NT2/D1 (cell line): Measurements from ENCODE around the gene CAMTA1.

Source experiments
- DNase-seq: peaks from one replicate; pipeline ENCODE4 v3.0.0-alpha.2; 2011; ENCODE audit warnings: low read depth, low spot score
- H3K27me3 ChIP-seq: 2 replicates; pipeline ENCODE4 v1.6.0; 2011; ENCODE audit warnings: mild to moderate bottlenecking; ENCODE audit not compliant: insufficient read length, insufficient read depth
- H3K36me3 ChIP-seq: 2 replicates; pipeline ENCODE4 v1.6.1; 2011; ENCODE audit warnings: mild to moderate bottlenecking, low read length, mixed read lengths; ENCODE audit not compliant: insufficient read depth, insufficient read length
- H3K4me1 ChIP-seq: 2 replicates; pipeline ENCODE4 v1.5.1; 2011; ENCODE audit not compliant: insufficient read depth, insufficient read length
- H3K4me3 ChIP-seq: 2 replicates; pipeline ENCODE4 v1.5.1; 2011; ENCODE audit warnings: low read depth; ENCODE audit not compliant: insufficient read length
- H3K9ac ChIP-seq: 2 replicates; pipeline ENCODE4 v1.6.0; 2011; ENCODE audit warnings: low read depth; ENCODE audit not compliant: insufficient read length
- H3K9me3 ChIP-seq: 2 replicates; pipeline ENCODE4 v1.5.1; 2011; ENCODE audit warnings: mild to moderate bottlenecking, low read length; ENCODE audit not compliant: insufficient read depth
- SUZ12 ChIP-seq: IDR thresholded peaks from 2 replicates; pipeline ENCODE4 v1.6.1; 2011; ENCODE audit not compliant: insufficient read length, insufficient read depth; ENCODE audit errors: extremely low read depth
- YY1 ChIP-seq: IDR thresholded peaks from 2 replicates; pipeline ENCODE4 v1.6.1; 2011; ENCODE audit not compliant: insufficient read length, insufficient read depth
- ZNF274 ChIP-seq: IDR thresholded peaks from 2 replicates; pipeline ENCODE4 v1.6.1; 2011; ENCODE audit warnings: mild to moderate bottlenecking, low read depth, low read length

The CAMTA1 gene

DNA sequence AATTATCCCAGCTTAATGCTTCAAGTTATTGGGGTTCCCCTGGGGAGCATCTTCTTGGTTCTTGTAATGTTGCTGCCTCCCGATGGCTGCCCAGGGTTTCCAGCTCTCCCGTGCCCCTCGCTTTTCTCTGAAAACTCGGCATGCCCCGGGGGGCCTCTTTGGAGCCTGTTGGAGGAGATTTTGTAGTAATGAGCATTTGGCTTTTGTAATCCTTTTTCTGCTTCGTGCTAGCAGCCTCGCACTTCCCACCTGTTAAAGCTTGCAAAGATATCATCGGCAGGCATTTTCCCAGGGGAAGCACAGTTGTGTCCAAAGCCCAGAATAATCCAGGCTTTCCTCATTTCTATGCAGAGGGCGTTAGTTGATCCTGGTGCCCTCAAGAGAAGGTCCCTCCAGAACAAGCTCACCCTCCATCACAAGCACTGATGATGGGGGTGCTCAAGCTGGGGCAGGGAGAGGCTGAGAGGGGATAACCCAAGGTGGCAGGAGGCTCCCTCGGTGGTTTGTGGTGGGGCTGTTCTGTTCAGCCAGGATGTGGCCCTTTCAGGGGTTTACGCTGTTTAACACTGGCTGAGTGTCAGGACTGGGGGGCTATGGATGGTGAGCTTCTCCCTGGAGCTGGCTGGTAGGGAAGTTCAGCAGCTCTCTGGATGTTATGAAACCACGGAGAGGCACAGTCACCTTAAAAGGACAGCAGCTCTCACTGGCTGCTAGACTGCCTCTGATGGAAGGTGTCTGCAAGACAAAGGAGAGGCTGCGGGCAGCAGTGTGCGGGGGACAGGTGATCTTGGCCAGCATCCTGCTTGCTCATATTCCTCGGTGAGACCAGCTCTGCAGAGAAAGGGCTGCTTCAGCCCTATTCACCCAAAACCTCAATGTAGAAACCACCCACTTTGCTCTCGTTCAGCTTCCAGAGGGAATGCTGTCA lies 508.7 kb downstream of the CAMTA1 start:
- Histone ChIP-seq H3K27me3 (no peaks in the 10 kb centered on the region), H3K4me3 (no peak overlapping the region), H3K9me3 (peaks cover 12% of the 10 kb centered on the region; the same call in 1 of the 2 replicates), H3K36me3 (no peaks in the 10 kb centered on the region), H3K9ac (no peak overlapping the region), H3K4me1 (peaks cover 5% of the 10 kb centered on the region)
- DNase-seq, result no peak
- no peak for TF ChIP-seq ZNF274
- no peak for TF ChIP-seq SUZ12
- no peak for TF ChIP-seq YY1

- peaks cover 5% of the 10 kb centered on the region for H3K4me1 ChIP-seq
- no peak for DNase-seq
- peaks cover 12% of the 10 kb centered on the region; the same call in 1 of the 2 replicates for H3K9me3 ChIP-seq
- H3K27me3 ChIP-seq, result no peaks in the 10 kb centered on the region
- H3K4me3 ChIP-seq, result no peak overlapping the region
- H3K9ac ChIP-seq, result no peak overlapping the region
- no peak for TF ChIP-seq ZNF274
- H3K36me3 ChIP-seq, result no peaks in the 10 kb centered on the region
These were observed 509.4 kb downstream of the CAMTA1 start for GRCh38 chr1:7294636-7295035.

GRCh38 chr1:7295946-7296345 lies 510.7 kb downstream of the CAMTA1 start:
- Histone ChIP-seq H3K9me3 (peaks cover 12% of the 10 kb centered on the region; the same call in 1 of the 2 replicates), H3K9ac (no peak overlapping the region), H3K36me3 (no peaks in the 10 kb centered on the region), H3K4me1 (peaks cover 5% of the 10 kb centered on the region), H3K4me3 (no peak overlapping the region), H3K27me3 (no peaks in the 10 kb centered on the region)
- TF ChIP-seq YY1 (no peak), SUZ12 (no peak), ZNF274 (no peak)
- DNase-seq, result no peak

GRCh38 chr1:7296968-7297367 lies 511.7 kb downstream of the CAMTA1 start:
- H3K9ac ChIP-seq, result no peak overlapping the region
- no peak for DNase-seq
- H3K4me3 ChIP-seq, result no peak overlapping the region
- H3K9me3 ChIP-seq, result peaks cover 12% of the 10 kb centered on the region; the same call in 1 of the 2 replicates
- H3K4me1 ChIP-seq, result peaks cover 5% of the 10 kb centered on the region
- TF ChIP-seq ZNF274 (no peak), YY1 (no peak), SUZ12 (no peak)
- H3K36me3 ChIP-seq, result no peaks in the 10 kb centered on the region
- H3K27me3 ChIP-seq, result no peaks in the 10 kb centered on the region

- Histone ChIP-seq H3K36me3 (no peaks in the 10 kb centered on the region), H3K4me3 (no peak overlapping the region), H3K4me1 (peaks cover 5% of the 10 kb centered on the region), H3K9me3 (peaks cover 12% of the 10 kb centered on the region; the same call in 1 of the 2 replicates), H3K27me3 (no peaks in the 10 kb centered on the region), H3K9ac (no peak overlapping the region)
- DNase-seq, result no peak
- TF ChIP-seq ZNF274, result no peak
These were observed 512.9 kb downstream of the CAMTA1 start for GRCh38 chr1:7298145-7298544.

DNA sequence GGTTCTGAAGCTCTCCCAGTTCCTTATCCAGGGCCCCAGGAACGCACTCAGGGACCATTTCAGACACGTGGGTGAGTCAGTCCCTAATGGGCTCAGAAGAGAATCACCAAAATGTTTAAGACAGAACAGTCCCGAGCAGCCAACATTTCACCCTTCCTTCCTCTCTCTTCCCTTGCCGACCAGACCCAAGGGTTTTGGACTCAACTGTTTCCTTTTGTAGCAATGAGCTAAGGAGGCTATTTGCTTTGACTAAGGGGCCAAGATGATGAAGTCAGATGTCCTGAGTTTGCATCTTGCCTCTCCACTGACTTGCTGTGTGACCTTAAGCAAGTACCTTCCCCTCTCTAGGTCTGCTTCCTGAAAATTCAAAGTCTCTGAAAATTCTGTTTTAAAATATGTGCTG lies 513.5 kb downstream of the CAMTA1 start:
- Histone ChIP-seq H3K9me3 (peaks cover 12% of the 10 kb centered on the region; the same call in 1 of the 2 replicates), H3K36me3 (no peaks in the 10 kb centered on the region), H3K27me3 (no peaks in the 10 kb centered on the region), H3K9ac (no peak overlapping the region), H3K4me3 (no peak overlapping the region), H3K4me1 (peaks cover 5% of the 10 kb centered on the region)
- TF ChIP-seq YY1 (no peak), SUZ12 (no peak), ZNF274 (no peak)
- DNase-seq, result no peak

DNA sequence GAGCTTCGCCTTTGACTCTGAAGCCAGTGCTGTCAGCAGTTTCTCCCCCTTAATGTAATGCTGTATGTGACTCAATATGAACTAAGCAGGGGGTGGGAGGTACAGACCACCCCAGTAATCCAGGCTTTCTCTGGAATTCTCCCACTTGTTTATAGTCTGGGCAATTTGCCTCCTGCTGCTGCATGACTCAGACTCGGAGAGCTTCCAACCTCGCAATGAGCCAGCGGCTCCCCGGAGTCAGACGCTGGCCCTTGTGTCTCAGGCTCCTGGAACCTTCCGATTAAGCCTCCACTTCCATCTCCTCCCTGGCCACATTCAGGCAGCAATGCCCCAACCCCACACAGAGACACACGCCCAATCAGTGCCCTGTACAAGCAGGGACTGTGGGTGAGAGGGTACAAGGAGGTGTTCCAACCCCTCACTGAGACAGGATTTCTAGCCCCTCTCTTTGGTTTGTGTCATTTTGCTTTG lies 514.1 kb downstream of the CAMTA1 start:
- Histone ChIP-seq H3K9me3 (peaks cover 12% of the 10 kb centered on the region; the same call in 1 of the 2 replicates), H3K9ac (no peak overlapping the region), H3K36me3 (no peaks in the 10 kb centered on the region), H3K4me1 (peaks cover 2% of the 10 kb centered on the region), H3K27me3 (no peaks in the 10 kb centered on the region), H3K4me3 (no peak overlapping the region)
- TF ChIP-seq ZNF274 (no peak), SUZ12 (no peak), YY1 (no peak)
- DNase-seq, result peak; percentile 49
